Gastrocnemius medialis (tissue), 4 donors: Measurements from ENCODE around the gene PRR14L. TPM values are rescaled to one million over a fixed set of nuclear protein-coding genes. Genes with fewer than 3 reads are reported as not detected.
A peak's percentile ranks its signal among the peaks of the same experiment; 100 is the strongest.
"Not testable (repeated sequence)": the region's sequence is repeated elsewhere in the genome, so short reads cannot be mapped to it uniquely, and the experiment has no call there.

Experiments used
- ATAC-seq, 2 donors: fragments of 150-250 bp; one replicate each; pipeline ENCODE4 v1.9.1; 2016
- DNase-seq, 2 donors: peaks; one replicate each; pipeline ENCODE4 v3.0.0-alpha.2; 2019
- H3K27ac ChIP-seq, 4 donors: fragments of 200-600 bp; sonication (generic); 1 replicate in 1 of 4; 2 replicates in 3 of 4; pipeline ENCODE4 v1.5.1; 2016 to 2018; ENCODE audit warnings: mild to moderate bottlenecking in 2 of 4, moderate library complexity in 1 of 4
- H3K27me3 ChIP-seq, 3 donors: fragments of 200-600 bp; sonication (generic) in 2 of 3; 1 replicate in 1 of 3; 2 replicates in 2 of 3; pipeline versions ENCODE4 v1.5.1 to v1.6.0; 2016 to 2019; ENCODE audit warnings: mild to moderate bottlenecking in 1 of 3, moderate library complexity in 1 of 3
- H3K36me3 ChIP-seq, 2 donors: fragments of 200-600 bp; sonication (generic) in 1 of 2; one replicate each; pipeline ENCODE4 v1.5.1; 2017 to 2018
- H3K4me1 ChIP-seq, 2 donors: fragments of 200-600 bp; sonication (generic) in 1 of 2; one replicate each; pipeline ENCODE4 v1.5.1; 2016 to 2017; ENCODE audit warnings: mild to moderate bottlenecking in 2 of 2
- H3K4me3 ChIP-seq, 4 donors: fragments of 200-600 bp; sonication (generic) in 3 of 4; 1 replicate in 1 of 4; 2 replicates in 3 of 4; pipeline ENCODE4 v1.5.1; 2016 to 2019; ENCODE audit warnings: mild to moderate bottlenecking in 2 of 4
- H3K9me3 ChIP-seq, 3 donors: fragments of 200-600 bp; sonication (generic) in 2 of 3; 1 replicate in 1 of 3; 2 replicates in 2 of 3; pipeline ENCODE4 v1.5.1; 2016 to 2019
- CTCF ChIP-seq, 5 experiments: fragments of 450-650 bp in 3 of 5; fragments of 200-600 bp in 2 of 5; sonication (generic) in 2 of 5; IDR thresholded peaks in 4 of 5; conservative IDR thresholded peaks in 1 of 5; 1 replicate in 4 of 5; 2 replicates in 1 of 5; pipeline ENCODE4 v1.5.1; 2016 to 2019; ENCODE audit warnings: antibody characterized with exemption in 5 of 5, mild to moderate bottlenecking in 3 of 5, moderate library complexity in 3 of 5
- POLR2A ChIP-seq, 2 donors: fragments of 450-650 bp; IDR thresholded peaks; one replicate each; pipeline ENCODE4 v1.6.1; 2017; ENCODE audit warnings: antibody characterized with exemption in 2 of 2, mild to moderate bottlenecking in 2 of 2, moderate library complexity in 2 of 2
- in situ Hi-C, 4 donors: fragments of 200-750 bp; cut with MboI; loops; one replicate each; pipeline versions ENCODE4 v1.15.0 to v1.8.0; 2017; ENCODE audit warnings: low sequenced_read_pairs in 4 of 4
- intact Hi-C: fragments of 100-400 bp; cut with DNase I; formaldehyde crosslinking; loops from one replicate; pipeline ENCODE4 v1.15.1; 2023; ENCODE audit warnings: low total_unique reads
- total RNA-seq, 4 donors: library from RNA; depleted of rRNA; stranded (reverse); fragments of >200 nt; gene quantifications; one replicate each; pipeline versions ENCODE4 v1.1.0 to v1.2.3, GENCODE V29; 2016

Gene PRR14L
- total RNA-seq, 4 donors from 2014 or later: 6.5 to 8.4 (median 7.1) TPM

- intact Hi-C loops (no loop called here), in situ Hi-C loops (no loop called here)
- Histone ChIP-seq H3K27me3 (no peaks in the 10 kb centered on the region), H3K4me1 (peaks cover 17 to 26% of the 10 kb centered on the region in 2 donors), H3K4me3 (peak overlapping the region; percentile 45 to 65 (median 52)), H3K9me3 (no peaks in the 10 kb centered on the region), H3K36me3 (no peaks in the 10 kb centered on the region), H3K27ac (peak overlapping the region; percentile 41 to 69 (median 54))
- ATAC-seq (peak; percentile 95 to 96), DNase-seq (peak; percentile 81 to 92)
- TF ChIP-seq POLR2A (IDR thresholded peaks at IDR 0.05) (peak; percentile 28 to 38), CTCF (IDR thresholded peaks at IDR 0.05 in 4 of 5, conservative IDR thresholded peaks at IDR 0.05 in 1 of 5) (no peak)
Measured at GRCh38 chr22:31676700-31677099, 73.2 kb downstream of the PRR14L start.

GRCh38 chr22:31674219-31674618 lies 75.7 kb downstream of the PRR14L start:
- H3K9me3 ChIP-seq, ATAC-seq, H3K36me3 ChIP-seq, H3K27me3 ChIP-seq, DNase-seq, H3K27ac ChIP-seq, H3K4me1 ChIP-seq, intact Hi-C loops, H3K4me3 ChIP-seq: not testable (repeated sequence)
- in situ Hi-C loops: loop anchor here in 1 of 4 donors (25.0 kb wide), 1 partner anchor 263 kb away; the partner anchor contains the start of gene YWHAH

- in situ Hi-C loops: loop anchor here in 1 of 4 donors (25.0 kb wide), 1 partner anchor 268 kb away; the partner anchor contains the start of gene YWHAH
Measured at GRCh38 chr22:31668849-31669248, 81.1 kb downstream of the PRR14L start.

GRCh38 chr22:31662668-31663037 lies 87.3 kb downstream of the PRR14L start:
- intact Hi-C loops (loop anchor here (2.0 to 10.0 kb wide), 3 partner anchors 90 to 812 kb away; partner anchors contain the start of genes FBXO7 and YWHAH), in situ Hi-C loops (loop anchor here in 1 of 4 donors (25.0 kb wide), 1 partner anchor 275 kb away; the partner anchor contains the start of gene YWHAH)
- Histone ChIP-seq H3K27me3 (no peaks in the 10 kb centered on the region), H3K9me3 (no peaks in the 10 kb centered on the region), H3K4me3 (peak overlapping the region; percentile 88 to 96 (median 94)), H3K4me1 (peaks cover 16 to 19% of the 10 kb centered on the region in 2 donors), H3K27ac (peak overlapping the region; percentile 64 to 85 (median 78)), H3K36me3 (no peaks in the 10 kb centered on the region)
- no peak for TF ChIP-seq POLR2A (IDR thresholded peaks at IDR 0.05)
- TF ChIP-seq CTCF (IDR thresholded peaks at IDR 0.05 in 4 of 5, conservative IDR thresholded peaks at IDR 0.05 in 1 of 5): no peak
- ATAC-seq (no peak), DNase-seq (no peak)

More at GRCh38 chr22:31668849-31669248, 81.1 kb downstream of the PRR14L start:
- H3K4me1 ChIP-seq, H3K36me3 ChIP-seq, H3K9me3 ChIP-seq, ATAC-seq, H3K4me3 ChIP-seq, H3K27ac ChIP-seq, H3K27me3 ChIP-seq, DNase-seq: not testable (repeated sequence)
- intact Hi-C loops: loop anchor here (10.0 kb wide), 2 partner anchors 276 to 806 kb away; partner anchors contain the start of genes FBXO7 and YWHAH

- TF ChIP-seq POLR2A (IDR thresholded peaks at IDR 0.05): peak; percentile 69 to 73
- no peak for TF ChIP-seq CTCF (IDR thresholded peaks at IDR 0.05 in 4 of 5, conservative IDR thresholded peaks at IDR 0.05 in 1 of 5)
- peaks cover 16 to 19% of the 10 kb centered on the region in 2 donors for H3K4me1 ChIP-seq
- H3K27me3 ChIP-seq: no peaks in the 10 kb centered on the region
- in situ Hi-C loops: loop anchor here in 1 of 4 donors (25.0 kb wide), 1 partner anchor 275 kb away; the partner anchor contains the start of gene YWHAH
- H3K27ac ChIP-seq: peak within 1 kb of the TSS; percentile 64 to 85 (median 78)
- intact Hi-C loops: loop anchor here (2.0 to 10.0 kb wide), 3 partner anchors 91 to 813 kb away; partner anchors contain the start of genes FBXO7 and YWHAH
- DNase-seq (peak; percentile 87 to 94), ATAC-seq (peak; percentile 98)
- H3K9me3 ChIP-seq: no peaks in the 10 kb centered on the region
- H3K4me3 ChIP-seq: peak within 1 kb of the TSS; percentile 88 to 96 (median 94)
- no peaks in the 10 kb centered on the region for H3K36me3 ChIP-seq
Measured at GRCh38 chr22:31661851-31662667, 87.9 kb downstream of the PRR14L start, which contains the start of gene PISD. PISD (minus strand) TSS chr22:31662215; CDS start chr22:31662208, 7 bp downstream.

- H3K27ac ChIP-seq: peak overlapping the region in 3 of 4 donors; percentile 77 to 85 (median 78)
- not testable (repeated sequence) for H3K9me3 ChIP-seq, ATAC-seq, H3K27me3 ChIP-seq, H3K36me3 ChIP-seq, DNase-seq
- intact Hi-C loops: loop anchor here (10.0 kb wide), 2 partner anchors 284 to 814 kb away; partner anchors contain the start of genes FBXO7 and YWHAH
- H3K4me3 ChIP-seq: peak overlapping the region; percentile 88 to 96 (median 94)
- in situ Hi-C loops: loop anchor here in 1 of 4 donors (25.0 kb wide), 1 partner anchor 276 kb away; the partner anchor contains the start of gene YWHAH
- peaks cover 16 to 19% of the 10 kb centered on the region in 2 donors for H3K4me1 ChIP-seq
Measured at GRCh38 chr22:31660860-31661341, 89.0 kb downstream of the PRR14L start.
